Trophoblast cell (in vitro differentiated cells and primary cell): Measurements from ENCODE around the gene MS4A18.

Experiments used
- DNase-seq, 2 donors: peaks; one replicate each; pipeline ENCODE4 v3.0.0-alpha.2; 2016
- H2AFZ ChIP-seq: 2 replicates; pipeline ENCODE4 v1.6.1; 2013; ENCODE audit warnings: low read length, moderate library complexity, mild to moderate bottlenecking; ENCODE audit not compliant: insufficient read depth, poor library complexity
- H2AK5ac ChIP-seq: 2 replicates; pipeline ENCODE4 v1.6.1; 2013; ENCODE audit warnings: mild to moderate bottlenecking, low read length
- H2BK120ac ChIP-seq: 2 replicates; pipeline ENCODE4 v1.6.1; 2013; ENCODE audit warnings: low read length, mild to moderate bottlenecking, moderate library complexity; ENCODE audit not compliant: insufficient read depth, poor library complexity
- H2BK12ac ChIP-seq: 2 replicates; pipeline ENCODE4 v1.6.1; 2013; ENCODE audit warnings: mild to moderate bottlenecking, low read length, moderate library complexity
- H2BK5ac ChIP-seq: 2 replicates; pipeline ENCODE4 v1.6.1; 2013; ENCODE audit warnings: low read length, low read depth, moderate library complexity, mild to moderate bottlenecking; ENCODE audit not compliant: poor library complexity
- H3K14ac ChIP-seq: 2 replicates; pipeline ENCODE4 v1.6.1; 2013; ENCODE audit warnings: mild to moderate bottlenecking, low read length
- H3K18ac ChIP-seq: 2 replicates; pipeline ENCODE4 v1.6.1; 2013; ENCODE audit warnings: mild to moderate bottlenecking, low read length
- H3K23ac ChIP-seq: 2 replicates; pipeline ENCODE4 v1.6.1; 2013; ENCODE audit warnings: low read length
- H3K27ac ChIP-seq: 2 replicates; pipeline ENCODE4 v1.5.1; 2013; ENCODE audit warnings: low read depth, mild to moderate bottlenecking, inconsistent platforms, low read length, moderate library complexity
- H3K27me3 ChIP-seq: 2 replicates; pipeline ENCODE4 v1.6.1; 2013; ENCODE audit warnings: inconsistent platforms, mild to moderate bottlenecking, low read length, moderate library complexity; ENCODE audit not compliant: insufficient read depth
- H3K36me3 ChIP-seq, 2 experiments: 1 replicate in 1 of 2; 2 replicates in 1 of 2; pipeline ENCODE4 v1.6.1; 2013; ENCODE audit warnings: low read length in 2 of 2, mild to moderate bottlenecking in 2 of 2, moderate library complexity in 1 of 2; ENCODE audit not compliant: insufficient read depth in 2 of 2, control insufficient read depth in 1 of 2
- H3K4ac ChIP-seq: 2 replicates; pipeline ENCODE4 v1.6.1; 2013; ENCODE audit warnings: low read depth, mild to moderate bottlenecking, low read length, moderate library complexity
- H3K4me1 ChIP-seq, 2 experiments: 1 replicate in 1 of 2; 2 replicates in 1 of 2; pipeline ENCODE4 v1.6.1; 2013; ENCODE audit warnings: low read length in 2 of 2, mild to moderate bottlenecking in 2 of 2, moderate library complexity in 1 of 2; ENCODE audit not compliant: insufficient read depth in 2 of 2, control insufficient read depth in 1 of 2
- H3K4me2 ChIP-seq: 2 replicates; pipeline ENCODE4 v1.6.1; 2013; ENCODE audit warnings: inconsistent platforms, mild to moderate bottlenecking, low read length, moderate library complexity
- H3K4me3 ChIP-seq: 2 replicates; pipeline ENCODE4 v1.5.1; 2013; ENCODE audit warnings: mild to moderate bottlenecking, low read depth, low read length, inconsistent platforms
- H3K79me1 ChIP-seq: one replicate; pipeline ENCODE4 v1.6.1; 2013; ENCODE audit warnings: low read length
- H3K79me2 ChIP-seq: 2 replicates; pipeline ENCODE4 v1.6.1; 2013; ENCODE audit warnings: low read length, mild to moderate bottlenecking; ENCODE audit not compliant: control insufficient read depth, insufficient read depth, poor library complexity
- H3K9ac ChIP-seq: 2 replicates; pipeline ENCODE4 v1.6.1; 2013; ENCODE audit warnings: mild to moderate bottlenecking, low read length
- H3K9me3 ChIP-seq: 2 replicates; pipeline ENCODE4 v1.6.1; 2013; ENCODE audit warnings: low read depth, mild to moderate bottlenecking, control low read depth, inconsistent platforms, low read length; ENCODE audit not compliant: insufficient read depth
- H4K12ac ChIP-seq: 2 replicates; pipeline ENCODE4 v1.6.1; 2013; ENCODE audit warnings: low read depth, mild to moderate bottlenecking, low read length, moderate library complexity
- H4K8ac ChIP-seq: 2 replicates; pipeline ENCODE4 v1.6.1; 2013; ENCODE audit warnings: low read depth, mild to moderate bottlenecking, low read length, moderate library complexity
- H4K91ac ChIP-seq: one replicate; pipeline ENCODE4 v1.6.1; 2013; ENCODE audit warnings: low read depth, mild to moderate bottlenecking, low read length, moderate library complexity
- WGBS: extraction: QIAGEN DNeasy Blood & Tissue Kit; methylation state at CpG from one replicate; pipeline ENCODE4 v1.1.7; 2013; ENCODE audit warnings: missing lambda C conversion rate; ENCODE audit not compliant: insufficient read length, insufficient coverage; ENCODE audit errors: extremely low coverage; 5-methylcytosine and 5-hydroxymethylcytosine counted together

The MS4A18 gene

DNA sequence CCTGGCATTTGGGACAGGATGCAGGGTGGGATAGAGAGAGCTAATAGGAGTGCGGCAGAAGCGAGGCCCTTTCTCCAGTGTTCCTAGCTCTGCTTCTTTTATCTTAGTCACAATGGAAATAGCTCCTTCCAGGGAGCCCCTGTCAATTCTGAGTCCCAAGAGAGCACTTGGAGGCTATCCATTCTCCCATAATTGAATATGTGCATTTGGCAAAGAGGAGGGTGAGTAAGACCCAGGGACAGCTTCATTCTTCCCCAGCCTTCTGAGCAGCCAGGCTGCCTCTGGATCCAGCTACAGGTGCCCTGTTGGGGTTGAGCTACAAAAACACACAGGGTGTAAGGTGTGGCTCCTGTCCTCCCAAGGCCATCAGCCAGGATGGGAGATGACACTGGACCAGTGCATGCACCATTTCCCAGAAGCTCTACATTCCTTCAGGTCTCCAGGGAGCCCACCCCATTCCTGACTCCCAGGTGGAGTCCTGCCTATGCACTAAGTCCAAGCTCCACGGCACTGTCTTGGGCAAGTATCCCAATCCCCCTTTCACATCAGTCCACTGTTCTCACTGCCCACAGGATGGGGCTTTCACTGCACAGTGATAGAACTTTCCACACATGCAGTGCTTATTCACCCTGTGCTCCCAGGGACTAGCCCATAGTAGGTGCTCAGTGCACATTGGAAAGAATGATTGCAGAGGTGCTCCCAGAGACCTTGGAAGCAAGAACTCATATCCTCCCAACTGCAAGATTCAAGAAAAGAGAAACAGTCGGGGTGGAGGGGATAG lies 66.8 kb downstream of the MS4A18 start:
- H3K36me3 ChIP-seq: no peaks in the 10 kb centered on the region
- H2AK5ac ChIP-seq: no peak overlapping the region
- H3K27me3 ChIP-seq: no peaks in the 10 kb centered on the region
- H3K27ac ChIP-seq: no peak overlapping the region
- H3K4ac ChIP-seq: no peak overlapping the region
- no peak overlapping the region for H3K9ac ChIP-seq
- peaks cover 39% of the 10 kb centered on the region for H3K9me3 ChIP-seq
- H4K91ac ChIP-seq: no peak overlapping the region
- H2AFZ ChIP-seq: no peak overlapping the region
- no peak for DNase-seq
- no peak overlapping the region for H2BK120ac ChIP-seq
- no peak overlapping the region for H3K14ac ChIP-seq
- no CpG with 5 or more reads among the region's 4 CpGs for WGBS
- no peak overlapping the region for H3K4me2 ChIP-seq
- no peak overlapping the region for H4K12ac ChIP-seq
- no peaks in the 10 kb centered on the region for H3K79me2 ChIP-seq
- H3K23ac ChIP-seq: no peak overlapping the region
- H2BK5ac ChIP-seq: no peak overlapping the region
- H3K79me1 ChIP-seq: no peaks in the 10 kb centered on the region
- H3K4me3 ChIP-seq: no peak overlapping the region
- no peak overlapping the region for H2BK12ac ChIP-seq
- no peak overlapping the region for H4K8ac ChIP-seq
- no peak overlapping the region for H3K18ac ChIP-seq
- no peaks in the 10 kb centered on the region for H3K4me1 ChIP-seq

DNA sequence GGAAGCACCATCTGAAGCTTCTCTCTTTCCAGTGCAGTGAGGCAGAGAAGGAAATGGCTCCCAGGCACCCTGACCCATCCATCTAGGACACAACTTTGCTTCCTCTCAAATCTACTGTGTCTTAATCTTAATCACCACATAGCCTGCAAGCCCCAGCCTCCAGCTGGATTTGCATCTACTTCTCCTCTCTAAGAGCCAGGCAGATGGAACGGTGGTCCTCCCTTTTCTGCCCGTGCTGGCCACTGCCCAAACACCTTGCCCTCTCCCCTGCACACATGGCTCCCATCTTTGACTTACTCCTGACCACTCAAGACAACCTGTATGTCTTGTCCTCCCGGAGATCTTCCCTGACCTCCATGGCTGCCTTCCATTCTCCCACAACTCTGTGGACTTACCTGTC lies 68.0 kb downstream of the MS4A18 start:
- Histone ChIP-seq H3K4me2 (no peak overlapping the region), H3K27me3 (no peaks in the 10 kb centered on the region), H2BK5ac (no peak overlapping the region), H4K91ac (no peak overlapping the region), H3K9ac (no peak overlapping the region), H3K9me3 (peaks cover 39% of the 10 kb centered on the region), H3K23ac (no peak overlapping the region), H3K79me1 (no peaks in the 10 kb centered on the region), H3K27ac (no peak overlapping the region), H3K4ac (no peak overlapping the region), H3K79me2 (no peaks in the 10 kb centered on the region), H3K4me3 (no peak overlapping the region), H4K8ac (no peak overlapping the region), H2BK120ac (no peak overlapping the region), H2AFZ (no peak overlapping the region), H2BK12ac (no peak overlapping the region), H4K12ac (no peak overlapping the region), H3K36me3 (no peaks in the 10 kb centered on the region), H2AK5ac (no peak overlapping the region), H3K18ac (no peak overlapping the region), H3K14ac (no peak overlapping the region), H3K4me1 (no peaks in the 10 kb centered on the region)
- DNase-seq: no peak
- no CpG with 5 or more reads among the region's 3 CpGs for WGBS
